NCI-H2227 (cell line): ENCODE results near the gene GPC2.
"Not testable (repeated sequence)": the region's sequence is repeated elsewhere in the genome, so short reads cannot be mapped to it uniquely, and the experiment has no call there.

Experiments used
- DNase-seq: peaks from one replicate; lab custom pipeline; 2025; ENCODE audit not compliant: unreplicated experiment; lab: John Stamatoyannopoulos, UW

The GPC2 gene

GRCh38 chr7:100153708-100154535, 23.3 kb downstream of the GPC2 start:
- no peak for DNase-seq

GRCh38 chr7:100152937-100153666, 24.1 kb downstream of the GPC2 start:
- DNase-seq = no peak

GRCh38 chr7:100152404-100152803, 24.8 kb downstream of the GPC2 start:
- no peak for DNase-seq

GRCh38 chr7:100148559-100149328, 28.4 kb downstream of the GPC2 start, which contains the start of gene LAMTOR4:
Gene LAMTOR4 (plus strand): TSS chr7:100148918. CDS start chr7:100148973, 55 bp downstream.
- DNase-seq = peak; percentile 100

- no peak for DNase-seq
Observed at GRCh38 chr7:100148225-100148558, 29.0 kb downstream of the GPC2 start.

GRCh38 chr7:100147278-100147677, 29.9 kb downstream of the GPC2 start:
- no peak for DNase-seq

- DNase-seq = not testable (repeated sequence)
Observed at GRCh38 chr7:100146350-100146749, 30.8 kb downstream of the GPC2 start.

GRCh38 chr7:100142461-100142860, 34.7 kb downstream of the GPC2 start:
- no peak for DNase-seq

- DNase-seq = no peak
Observed at GRCh38 chr7:100141555-100141949, 35.6 kb downstream of the GPC2 start.

GRCh38 chr7:100137851-100138760, 39.1 kb downstream of the GPC2 start:
- DNase-seq = no peak

- peak; percentile 75 for DNase-seq
Observed at GRCh38 chr7:100132697-100133151, 44.5 kb downstream of the GPC2 start.

GRCh38 chr7:100132126-100132525, 45.1 kb downstream of the GPC2 start:
- no peak for DNase-seq

GRCh38 chr7:100130608-100131453, 46.4 kb downstream of the GPC2 start:
- DNase-seq = peak; percentile 78

- not testable (repeated sequence) for DNase-seq
Observed at GRCh38 chr7:100130220-100130607, 47.0 kb downstream of the GPC2 start.

GRCh38 chr7:100128637-100128963, 48.6 kb downstream of the GPC2 start:
- no peak for DNase-seq

GRCh38 chr7:100127866-100128636, 49.1 kb downstream of the GPC2 start:
- DNase-seq = peak; percentile 66

GRCh38 chr7:100126931-100127865, 50.0 kb downstream of the GPC2 start, which contains the start of gene MBLAC1:
Gene MBLAC1 (plus strand): TSS chr7:100126967. CDS start chr7:100127396, 429 bp downstream.
- DNase-seq = peak; percentile 96
